Ramos (cell line): ENCODE measurements around the gene OR2AT4.
"Not testable (repeated sequence)": the region's sequence is repeated elsewhere in the genome, so short reads cannot be mapped to it uniquely, and the experiment has no call there.

Source experiments
- in situ Hi-C: fragments of 300-500 bp; cut with MboI; formaldehyde crosslinking; loops from one replicate; pipeline ENCODE4 v1.14.3; 2022; ENCODE audit warnings: low sequenced_read_pairs; ENCODE audit not compliant: unreplicated experiment

OR2AT4 gene

GRCh38 chr11:75073459-75074190 lies 23.1 kb downstream of the OR2AT4 start:
- in situ Hi-C loops, result no loop called here

DNA sequence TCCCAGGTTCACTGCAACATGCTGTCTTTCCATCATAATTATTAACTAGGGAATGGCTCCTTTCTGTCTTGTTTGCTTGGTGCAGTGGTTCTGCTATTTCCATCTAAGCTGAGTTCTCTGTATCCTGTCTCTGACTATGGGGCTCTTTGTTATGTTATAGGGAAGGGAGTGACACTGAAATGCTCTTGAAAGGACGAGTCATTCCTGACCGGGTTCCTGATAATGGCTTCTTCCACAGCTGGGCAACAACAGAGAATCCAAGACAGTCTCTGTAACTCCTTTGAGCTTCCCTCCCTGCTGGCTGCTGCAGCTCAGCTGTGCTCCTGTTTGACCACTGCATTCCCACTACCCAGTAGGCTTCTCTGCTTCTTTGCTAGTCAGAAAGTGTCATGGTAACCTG lies 24.1 kb downstream of the OR2AT4 start:
- in situ Hi-C loops, result no loop called here

DNA sequence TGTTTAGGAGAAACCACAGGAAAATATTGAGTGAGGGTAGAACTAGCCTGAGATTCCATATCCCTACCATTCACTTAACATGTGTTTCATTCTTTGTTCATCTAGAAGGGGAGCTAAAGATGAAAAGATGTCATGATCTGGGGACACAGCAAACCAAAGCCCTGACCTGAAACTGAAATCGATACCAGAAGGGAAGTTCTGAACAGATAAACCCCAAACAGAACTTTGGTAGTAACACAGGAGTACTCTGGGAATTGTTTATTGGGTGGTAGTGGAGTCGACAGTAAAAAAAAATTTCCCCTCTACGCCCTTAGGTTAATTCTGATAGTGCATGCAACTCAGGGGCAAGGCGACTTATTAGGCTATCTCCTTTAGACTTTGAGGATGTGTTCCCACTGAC lies 27.2 kb downstream of the OR2AT4 start:
- in situ Hi-C loops, result no loop called here

GRCh38 chr11:75068993-75069392 lies 27.7 kb downstream of the OR2AT4 start:
- in situ Hi-C loops, result no loop called here

- in situ Hi-C loops, result no loop called here
These were observed 28.1 kb downstream of the OR2AT4 start for GRCh38 chr11:75068559-75068958.

DNA sequence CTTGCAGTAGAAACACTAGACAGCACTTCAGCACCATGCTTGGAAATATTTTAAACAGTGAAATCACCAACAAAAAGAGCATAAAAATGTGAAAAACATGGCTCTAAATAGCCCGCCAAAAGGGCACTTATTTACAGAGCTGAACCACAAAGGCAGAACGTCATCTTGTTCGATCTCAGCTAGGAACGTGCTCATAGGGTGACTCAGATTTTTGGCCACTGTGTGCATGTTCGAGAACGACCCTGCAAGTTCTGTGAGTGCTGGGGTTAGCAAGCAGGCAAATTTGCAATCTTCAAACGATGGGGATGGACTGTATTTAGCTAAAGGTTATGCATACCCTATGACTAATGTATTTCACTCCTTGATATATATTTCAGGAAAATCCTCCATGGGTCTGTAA lies 30.6 kb downstream of the OR2AT4 start:
- in situ Hi-C loops, result no loop called here

DNA sequence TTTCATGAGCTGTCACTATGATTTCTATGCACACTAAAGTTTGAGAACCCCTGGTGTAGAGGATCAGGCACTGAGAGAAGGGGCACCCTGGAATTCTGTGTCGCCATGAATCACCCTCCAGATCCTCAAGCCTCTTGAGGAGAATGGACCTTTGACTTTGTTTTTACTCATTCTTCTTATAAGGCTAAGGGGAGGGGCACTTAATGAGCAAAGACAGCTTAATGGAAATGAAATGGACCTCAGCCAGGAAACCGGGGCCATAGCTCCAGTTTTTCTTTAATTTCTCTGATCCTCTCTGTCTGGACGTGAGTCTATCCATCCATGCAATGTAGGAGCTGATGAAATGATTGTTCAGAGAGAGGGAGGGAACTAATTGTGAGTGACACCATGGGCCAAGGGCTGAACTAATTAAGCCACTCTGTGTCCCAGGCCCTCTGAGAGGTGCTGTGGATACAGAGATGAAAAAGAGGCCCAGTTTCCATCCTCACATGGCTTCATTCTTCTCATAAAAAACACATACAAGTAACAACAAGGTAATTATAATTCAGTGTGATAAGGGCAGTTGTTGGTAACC lies 32.8 kb downstream of the OR2AT4 start:
- in situ Hi-C loops, result no loop called here

DNA sequence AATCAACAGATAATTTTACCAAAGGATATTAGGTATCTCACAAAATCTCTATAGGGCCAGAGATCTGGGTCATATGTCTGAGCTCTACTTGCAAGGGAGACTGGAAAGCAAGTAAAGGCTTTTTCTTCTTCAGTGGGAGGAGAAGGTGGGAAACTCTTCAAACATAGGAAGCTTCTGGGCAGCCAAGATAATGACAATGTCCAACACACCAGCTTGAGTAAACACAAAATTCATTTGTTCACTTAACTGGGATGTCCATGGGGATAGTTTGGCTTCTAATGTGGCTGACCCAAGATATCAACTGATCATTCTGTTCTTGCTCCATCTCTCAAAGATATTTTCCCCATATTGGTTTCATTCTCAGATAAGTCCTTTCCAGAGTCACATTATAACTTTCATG lies 37.4 kb downstream of the OR2AT4 start:
- in situ Hi-C loops, result no loop called here

- in situ Hi-C loops, result no loop called here
These were observed 39.9 kb downstream of the OR2AT4 start for GRCh38 chr11:75056814-75057213.

GRCh38 chr11:75055511-75055910 lies 41.2 kb downstream of the OR2AT4 start:
- in situ Hi-C loops, result no loop called here

GRCh38 chr11:75052457-75052856 lies 44.2 kb downstream of the OR2AT4 start:
- in situ Hi-C loops, result no loop called here

DNA sequence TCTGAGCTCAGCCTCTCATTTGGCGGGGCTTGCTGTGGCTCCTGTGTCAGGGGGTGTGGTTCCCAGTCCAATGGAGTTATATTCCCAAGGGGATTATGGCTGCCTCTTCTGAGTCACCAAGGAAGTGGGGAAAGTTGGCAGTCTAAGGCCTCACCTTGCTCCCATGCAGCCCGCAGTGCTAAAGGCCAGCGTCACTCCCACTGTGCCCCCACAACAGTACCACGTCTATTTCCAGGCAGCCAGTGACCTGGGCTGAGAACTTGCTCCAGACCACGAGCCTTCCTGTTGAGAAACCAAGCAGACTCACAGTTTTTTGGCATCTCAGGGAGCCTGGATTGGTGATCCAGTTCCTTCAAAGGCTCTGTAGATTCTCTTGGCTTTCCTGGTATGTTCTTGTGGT lies 45.6 kb downstream of the OR2AT4 start:
- in situ Hi-C loops, result no loop called here

GRCh38 chr11:75050516-75050915 lies 46.2 kb downstream of the OR2AT4 start:
- in situ Hi-C loops, result no loop called here

- in situ Hi-C loops, result not testable (repeated sequence)
These were observed 47.0 kb downstream of the OR2AT4 start for GRCh38 chr11:75049501-75050266.

GRCh38 chr11:75047191-75047590 lies 49.5 kb downstream of the OR2AT4 start:
- in situ Hi-C loops, result no loop called here

DNA sequence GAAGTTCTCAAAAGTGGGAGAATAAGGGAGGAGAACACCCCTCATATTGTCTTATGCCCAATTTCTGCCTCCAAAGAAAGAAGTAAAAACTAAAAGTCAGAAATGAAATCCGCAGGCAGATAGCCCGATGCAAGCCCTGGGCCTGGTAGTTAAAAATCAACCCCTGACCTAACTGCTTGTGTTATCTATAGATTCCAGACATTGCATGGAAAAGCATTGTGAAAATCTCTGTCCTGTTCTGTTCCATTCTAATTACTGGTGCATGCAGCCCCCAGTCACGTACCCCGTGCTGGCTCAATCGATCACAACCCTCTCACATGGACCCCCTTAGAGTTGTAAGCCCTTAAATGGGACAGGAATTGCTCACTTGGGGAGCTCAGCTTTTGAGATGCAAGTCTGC lies 50.0 kb downstream of the OR2AT4 start:
- in situ Hi-C loops, result not testable (repeated sequence)

DNA sequence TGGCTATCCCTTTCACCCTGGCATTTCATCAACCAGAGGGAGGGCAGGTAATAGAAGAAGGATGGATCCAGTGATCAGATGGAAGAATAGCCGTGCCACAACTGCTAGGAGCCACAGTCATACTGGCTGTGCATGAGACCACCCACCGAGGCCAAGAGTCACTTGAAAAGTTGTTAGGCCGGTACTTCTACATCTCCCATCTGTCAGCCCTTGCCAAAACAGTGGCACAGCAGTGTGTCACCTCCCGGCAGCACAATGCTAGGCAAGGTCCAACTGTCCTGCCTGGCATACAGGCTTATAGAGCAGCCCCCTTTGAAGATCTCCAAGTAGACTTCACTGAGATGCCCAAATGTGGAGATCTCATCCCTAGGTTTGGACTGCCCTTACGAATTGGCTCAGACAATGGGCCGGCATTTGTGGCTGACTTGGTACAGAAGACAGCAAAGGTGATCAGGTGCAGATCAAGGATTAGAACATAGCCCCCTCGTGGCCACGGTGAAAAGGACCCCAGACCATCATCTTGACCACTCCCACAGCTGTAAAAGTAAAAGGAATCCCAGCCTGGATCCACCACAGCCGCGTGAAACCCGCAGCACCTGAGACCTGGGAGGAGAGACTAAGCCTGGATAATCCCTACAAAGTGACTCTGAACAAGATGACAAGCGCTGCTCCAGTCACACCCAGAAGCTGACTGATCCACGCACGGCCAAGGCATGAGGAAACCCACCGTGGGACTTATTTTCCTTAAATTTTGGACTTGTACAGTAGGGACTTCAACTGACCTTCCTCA lies 52.1 kb downstream of the OR2AT4 start:
- in situ Hi-C loops, result not testable (repeated sequence)

- in situ Hi-C loops, result not testable (repeated sequence)
These were observed 54.9 kb downstream of the OR2AT4 start for GRCh38 chr11:75041821-75042220.

GRCh38 chr11:75041263-75041662 lies 55.4 kb downstream of the OR2AT4 start:
- in situ Hi-C loops, result no loop called here

GRCh38 chr11:75040167-75040770 lies 56.4 kb downstream of the OR2AT4 start:
- in situ Hi-C loops, result no loop called here
